TTC549 (cell line): Measurements from ENCODE around the gene CCDC6.
"Not testable (repeated sequence)": the region's sequence is repeated elsewhere in the genome, so short reads cannot be mapped to it uniquely, and the experiment has no call there.

Experiments used
- FAIRE-seq: peaks from 2 replicates; lab custom pipeline; 2012; peaks lifted over from hg19 to GRCh38; lab: Jason Lieb, UNC

Gene CCDC6

DNA sequence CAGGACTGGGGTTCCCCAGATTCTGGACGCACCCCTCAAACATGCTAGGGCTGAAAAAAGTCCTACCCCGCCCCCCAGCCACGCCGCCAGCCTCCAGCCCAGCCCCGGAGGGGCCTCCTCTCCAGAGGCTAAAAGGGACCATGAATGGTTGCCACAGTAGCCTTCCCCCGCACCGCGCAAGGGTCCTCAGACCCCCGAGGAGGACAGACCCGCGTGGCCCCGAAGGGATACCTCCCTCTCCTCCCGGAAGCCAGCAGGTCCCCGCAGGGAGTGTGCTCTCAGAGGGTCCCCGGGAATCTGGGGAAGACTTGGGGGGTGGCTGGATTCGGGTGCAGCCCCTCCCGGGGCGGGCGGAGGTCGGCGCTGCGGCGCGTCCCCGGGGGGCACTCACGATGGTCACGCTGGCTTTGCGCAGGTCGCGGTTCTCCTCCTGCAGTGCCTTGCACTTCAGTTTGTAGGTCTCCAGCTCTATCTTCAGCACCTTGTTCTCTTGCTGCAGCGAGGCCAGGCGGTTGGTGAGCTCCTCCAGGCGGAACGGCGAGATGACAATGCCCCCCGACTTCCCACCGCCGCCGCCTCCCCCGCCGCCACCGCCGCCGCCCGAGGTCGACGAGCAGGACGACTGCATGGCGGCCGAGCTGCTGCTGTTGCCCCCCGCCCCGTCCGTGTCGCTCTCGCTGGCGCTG, 482 bp downstream of the CCDC6 start:
- no peak for FAIRE-seq

DNA sequence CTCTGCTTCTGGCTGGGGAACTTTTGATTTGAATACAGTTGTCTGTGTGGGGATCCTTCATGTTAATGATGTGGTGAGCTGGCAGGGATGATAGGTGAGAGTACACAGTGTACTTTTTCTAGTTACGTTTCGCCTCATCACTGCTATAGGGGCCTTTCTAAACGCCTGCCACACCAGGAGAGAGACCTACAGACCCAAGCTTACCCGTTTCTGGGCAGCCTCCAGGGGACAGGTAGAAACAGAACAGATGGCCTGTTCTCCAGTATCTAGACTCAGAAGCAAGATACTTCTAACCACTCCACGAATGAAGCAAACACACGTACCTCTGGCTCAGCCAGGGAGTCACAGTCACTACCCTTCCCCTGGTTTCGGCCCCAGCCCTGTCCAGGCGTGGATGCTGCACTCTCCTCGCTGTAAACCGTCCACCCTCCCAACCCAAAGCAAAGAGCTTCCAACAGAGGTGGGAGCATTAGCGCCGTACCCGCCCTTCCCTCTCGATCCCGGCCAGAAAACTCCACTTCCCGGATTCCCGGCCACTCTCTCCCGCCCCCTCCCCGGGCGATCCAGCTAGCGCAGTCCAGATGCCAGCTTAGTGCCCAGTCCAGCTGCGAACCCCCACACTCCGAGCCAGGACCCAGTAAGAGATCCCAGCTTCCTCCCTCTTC, 1.2 kb downstream of the CCDC6 start:
- no peak for FAIRE-seq

DNA sequence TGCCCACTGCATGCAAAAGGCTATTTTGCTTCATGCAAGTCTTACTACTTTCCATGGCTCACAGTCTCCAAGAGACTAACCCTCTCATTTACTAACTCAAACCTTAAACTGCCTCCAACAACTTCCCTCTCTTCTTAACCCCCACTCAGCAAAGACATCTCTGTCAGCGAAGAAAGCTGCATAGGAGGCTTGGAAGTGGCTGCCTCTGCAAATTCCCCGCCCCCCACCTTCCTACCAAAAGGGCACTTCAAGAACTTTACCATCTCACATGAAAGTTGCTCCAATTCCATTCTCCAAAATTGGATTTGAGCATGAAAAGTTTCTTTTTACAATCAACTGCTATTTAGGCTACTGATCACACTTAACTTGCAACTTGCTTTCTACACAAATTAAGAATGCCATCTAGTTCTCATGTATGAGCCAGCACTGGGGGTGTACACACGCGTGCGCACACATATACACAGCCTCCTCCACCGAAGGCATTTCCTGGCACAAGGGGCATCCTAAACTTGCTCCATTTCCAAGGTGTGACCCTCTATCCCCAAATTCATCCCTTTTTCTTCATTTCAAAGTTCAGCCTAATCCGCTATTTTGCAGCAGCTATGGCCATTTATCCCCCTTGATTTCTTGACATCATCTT, 1.8 kb downstream of the CCDC6 start:
- FAIRE-seq: no peak

DNA sequence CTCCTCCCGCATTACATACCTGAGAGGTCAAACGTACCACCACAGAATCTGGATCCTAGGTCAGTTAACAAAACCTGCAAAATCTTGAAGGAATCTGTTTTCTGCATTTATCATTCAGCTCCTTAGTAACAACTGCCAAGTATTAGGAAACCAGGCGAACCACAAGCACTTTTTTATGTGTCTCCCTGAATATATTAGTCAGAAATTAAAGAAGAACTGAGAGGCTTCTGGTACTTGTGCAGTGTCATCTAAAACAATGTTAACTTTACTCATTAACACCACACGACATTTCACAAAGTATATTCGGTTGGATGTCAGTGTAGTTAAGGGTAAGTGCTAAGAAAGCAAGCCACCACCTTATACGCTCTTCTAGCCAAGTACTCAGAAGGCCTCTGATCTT, 2.5 kb downstream of the CCDC6 start:
- FAIRE-seq: no peak

DNA sequence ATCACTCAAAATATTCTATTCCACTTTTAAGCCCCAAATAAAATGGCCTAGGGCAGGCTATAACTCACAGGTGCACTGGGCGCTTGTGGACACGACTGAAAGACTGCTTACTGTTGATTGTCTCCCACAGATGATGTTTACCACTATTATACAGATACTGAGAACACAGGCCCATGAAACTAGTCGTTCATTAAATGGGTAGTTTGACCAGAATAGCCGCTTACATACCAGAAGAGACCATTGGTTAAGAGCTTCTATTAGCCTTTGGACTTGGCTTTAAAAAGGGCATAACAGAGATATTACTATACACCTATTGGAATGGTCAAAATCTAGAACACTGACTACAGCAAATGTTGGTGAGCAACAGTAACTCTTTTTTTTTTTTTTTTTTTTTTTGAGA, 4.3 kb downstream of the CCDC6 start:
- no peak for FAIRE-seq

DNA sequence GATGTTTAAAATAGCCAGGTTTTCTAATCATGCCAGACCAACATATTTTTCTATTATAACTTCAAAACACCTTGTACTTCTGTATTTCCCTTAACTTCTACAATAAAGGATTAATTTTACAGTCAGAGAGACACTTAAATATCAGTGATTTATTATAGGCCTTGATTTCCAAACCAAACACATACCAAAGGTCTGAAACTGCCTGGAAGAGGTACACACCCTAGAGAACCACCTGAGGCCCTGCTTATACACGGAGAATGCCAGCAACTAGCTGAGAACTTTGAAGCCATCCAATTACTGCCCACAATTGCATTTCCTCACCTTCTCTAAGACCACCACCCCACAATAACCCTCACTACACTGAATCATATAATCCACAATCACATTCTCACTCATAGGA, 4.9 kb downstream of the CCDC6 start:
- FAIRE-seq: no peak

DNA sequence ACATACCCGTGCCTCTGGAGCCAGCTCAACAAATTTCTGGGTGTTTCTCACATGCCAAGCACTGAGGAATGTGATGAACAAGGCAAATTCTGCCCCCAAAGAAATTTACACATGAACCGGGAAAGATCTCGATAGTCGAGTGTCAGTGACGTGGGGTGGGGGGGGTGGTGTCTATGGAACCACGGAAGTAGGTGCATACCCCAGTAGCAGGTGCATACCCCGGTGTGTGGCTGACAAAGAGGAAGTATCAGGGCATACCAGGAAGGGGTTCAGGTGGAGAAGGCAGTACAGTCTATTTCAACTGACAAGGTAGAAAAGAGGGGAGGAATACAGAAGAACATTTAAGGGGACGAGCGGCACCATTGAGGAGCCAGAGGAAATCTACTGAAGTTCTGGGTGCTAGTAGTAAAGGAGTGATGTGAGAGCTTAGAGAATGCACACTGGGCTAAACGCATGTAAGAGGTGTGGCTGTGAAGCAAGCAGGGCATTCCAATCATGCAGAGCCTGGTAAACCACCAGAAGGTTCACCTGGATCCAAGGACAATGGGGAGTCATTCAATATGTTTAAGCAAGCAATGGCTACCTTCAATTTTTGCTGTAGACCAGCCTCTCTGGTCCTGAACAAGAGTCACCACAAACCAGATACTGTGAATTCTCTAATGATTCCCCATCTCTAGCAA, 6.2 kb downstream of the CCDC6 start:
- no peak for FAIRE-seq

DNA sequence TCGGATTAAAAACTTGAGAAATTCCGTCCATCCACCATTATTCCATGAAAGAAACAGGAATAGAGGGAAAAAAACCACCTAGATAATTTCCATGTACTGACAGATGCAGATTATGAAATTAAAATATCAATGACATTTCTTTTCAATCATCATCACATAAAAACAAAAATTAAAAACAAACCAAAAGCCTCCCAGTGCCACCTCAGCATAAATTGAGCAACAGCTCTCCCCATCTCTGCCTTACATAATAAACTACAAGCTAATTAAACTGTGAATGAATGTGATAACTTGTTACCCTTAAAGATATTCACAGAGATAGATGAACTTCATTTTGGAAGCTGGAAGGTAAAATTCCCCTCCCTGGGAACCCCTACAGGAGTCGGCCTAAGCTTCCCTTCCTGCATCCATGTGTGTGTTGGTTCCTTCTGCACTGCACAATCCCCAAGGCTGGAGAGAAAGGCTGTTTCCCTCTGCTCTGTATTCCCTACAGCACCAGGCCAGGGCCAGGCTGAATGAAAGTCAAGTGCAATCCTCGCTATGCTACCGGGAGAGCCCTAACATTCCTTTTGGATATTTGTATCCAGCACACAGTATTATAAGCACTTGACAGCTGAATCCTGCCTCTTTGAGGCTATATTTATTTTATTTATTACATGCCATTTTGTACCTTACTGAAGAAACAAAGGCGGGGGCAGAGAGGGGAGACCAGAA, 8.1 kb downstream of the CCDC6 start:
- FAIRE-seq: no peak

DNA sequence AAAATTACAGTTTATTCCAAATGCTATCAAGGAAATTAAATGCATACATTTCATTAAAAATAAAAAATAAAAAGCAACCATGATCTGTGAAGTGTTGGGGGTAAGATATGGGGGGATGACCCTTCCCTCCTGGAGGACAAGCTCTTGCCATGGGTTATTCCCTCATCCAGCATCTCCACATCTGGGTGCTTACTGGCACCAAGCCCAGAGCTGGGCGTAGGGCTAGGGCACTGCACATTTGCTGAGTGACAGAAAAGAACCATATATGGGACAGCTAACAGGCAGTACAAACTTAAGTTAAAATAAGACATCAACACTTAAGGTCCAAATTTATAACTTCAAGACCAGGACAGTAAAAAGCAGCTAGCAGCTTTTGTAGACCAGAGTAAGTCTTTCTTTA, 10.2 kb downstream of the CCDC6 start:
- no peak for FAIRE-seq

DNA sequence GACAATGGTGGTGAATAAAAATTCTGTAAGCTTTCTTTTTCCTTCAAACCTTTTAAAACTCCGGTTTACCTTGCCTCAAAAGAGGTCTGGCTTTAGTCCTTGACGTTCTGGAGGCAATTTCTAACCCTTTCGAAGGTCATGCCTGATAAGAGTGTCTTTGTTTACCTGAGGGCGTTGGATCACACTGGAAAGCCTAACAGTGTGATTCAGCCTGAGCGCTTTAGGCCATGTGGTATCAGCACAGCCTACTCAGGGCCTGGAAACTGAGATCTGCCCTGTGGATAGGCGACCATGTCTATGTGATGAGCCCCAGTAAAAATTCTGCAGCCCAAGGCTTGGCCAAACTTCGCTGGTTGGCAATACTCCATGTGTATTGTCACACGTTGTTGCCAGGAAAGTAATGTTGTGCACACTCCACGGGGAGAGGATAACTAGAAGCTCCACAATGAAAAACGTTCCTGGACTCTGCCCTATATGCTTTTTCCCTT, 10.7 kb downstream of the CCDC6 start:
- no peak for FAIRE-seq

DNA sequence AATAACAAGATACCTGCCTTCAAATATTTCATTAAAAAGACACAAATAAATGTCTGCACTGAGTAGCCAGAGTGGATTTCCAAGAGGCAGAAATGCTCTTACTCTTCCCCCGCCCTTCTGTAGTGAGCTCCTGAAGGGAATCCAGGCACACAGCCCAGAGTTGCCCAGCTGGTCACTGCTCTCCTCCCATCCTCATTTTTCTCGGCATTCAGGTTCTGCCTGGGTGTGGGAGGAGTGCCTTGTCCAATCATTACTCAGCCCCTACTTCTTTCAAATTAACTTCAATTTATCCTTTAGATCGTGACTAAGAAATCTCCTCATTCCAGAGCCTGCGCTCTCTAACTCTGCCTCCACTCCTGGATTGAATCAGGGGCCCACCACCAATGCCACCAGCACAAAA, 12.2 kb downstream of the CCDC6 start:
- no peak for FAIRE-seq

DNA sequence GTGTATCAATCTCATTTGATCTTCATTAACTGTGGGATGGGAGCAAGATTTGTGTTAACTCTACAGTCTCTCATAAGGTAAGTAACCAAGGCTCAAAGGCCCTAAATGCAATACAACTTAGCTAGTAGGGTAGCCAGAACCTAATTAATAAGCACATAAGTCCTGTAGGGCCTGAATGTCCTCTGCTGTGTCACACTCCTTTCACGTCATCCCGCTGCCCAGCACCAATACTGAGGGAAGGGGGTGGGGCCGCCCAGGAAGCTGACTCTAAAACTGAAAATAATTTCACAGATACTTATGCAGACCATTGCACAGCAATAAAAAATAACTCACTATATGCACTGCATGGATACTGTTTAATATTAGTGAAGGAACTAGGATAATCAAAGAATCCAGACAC, 13.7 kb downstream of the CCDC6 start:
- no peak for FAIRE-seq

DNA sequence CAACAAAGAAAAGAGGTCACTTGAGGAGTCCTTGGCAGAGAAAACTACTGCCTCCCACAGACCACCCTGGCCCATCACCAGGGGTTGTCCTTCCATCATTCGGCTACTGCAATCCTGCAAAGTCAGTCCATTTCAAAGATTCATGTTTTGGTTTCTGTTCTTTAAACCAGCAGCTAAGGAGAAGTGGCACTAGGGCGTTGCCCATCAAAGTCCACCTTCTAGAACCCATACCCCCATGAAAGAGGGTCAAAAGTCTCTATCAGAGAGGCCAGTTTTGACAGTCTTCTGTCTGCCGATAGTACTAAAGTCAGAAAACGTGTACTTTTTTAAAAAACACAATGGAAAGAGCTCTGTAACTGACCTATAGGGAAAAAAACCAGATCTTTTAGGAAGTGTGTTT, 14.4 kb downstream of the CCDC6 start:
- no peak for FAIRE-seq

DNA sequence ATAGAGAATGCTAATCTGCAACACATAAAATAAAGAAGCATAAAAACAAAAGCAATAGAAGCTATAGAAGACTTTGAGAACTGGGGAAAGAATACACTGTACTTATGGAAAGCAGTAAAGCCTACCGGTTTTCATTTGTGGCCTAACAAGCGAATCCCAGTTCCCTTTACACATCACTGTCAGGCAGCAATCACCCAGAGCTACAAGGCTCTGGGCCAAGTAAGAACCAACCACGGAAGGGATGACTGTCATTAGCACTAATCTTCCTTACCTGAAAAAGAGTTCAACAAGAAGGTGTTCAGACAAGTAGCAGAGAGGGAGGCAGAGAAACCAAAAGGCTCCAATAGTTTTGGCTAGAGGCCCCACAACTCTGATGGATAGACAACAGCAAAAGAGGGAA, 15.0 kb downstream of the CCDC6 start:
- no peak for FAIRE-seq

DNA sequence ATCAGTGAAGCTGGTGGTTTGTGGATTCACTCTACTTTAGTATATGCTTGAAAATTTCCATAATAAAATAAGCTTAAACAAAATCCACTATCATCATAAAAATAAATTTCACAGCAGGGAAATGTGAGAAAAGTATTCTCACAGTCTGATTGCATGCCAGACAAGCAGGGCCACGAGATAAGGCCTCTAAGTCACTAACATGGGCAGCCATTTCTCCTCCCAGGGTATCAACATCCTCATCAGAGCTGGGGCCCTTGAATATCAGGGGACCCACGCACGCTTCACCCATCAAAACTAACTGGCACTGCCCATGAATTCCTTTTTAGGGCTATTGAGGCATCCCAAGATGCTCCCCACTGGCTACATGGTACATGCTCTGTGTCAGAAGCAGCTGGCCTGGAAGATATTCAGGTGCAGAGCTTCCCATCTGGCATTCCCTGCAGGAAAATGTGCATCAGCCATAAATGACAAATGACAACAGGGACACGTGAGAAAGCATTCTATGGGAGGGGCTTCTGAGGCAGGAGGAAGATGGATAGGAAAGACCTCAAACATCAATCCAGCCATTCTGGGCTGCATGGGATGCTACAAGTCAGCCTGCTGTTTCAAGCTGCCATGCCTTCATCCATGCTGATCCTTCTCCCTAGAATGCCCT, 17.4 kb downstream of the CCDC6 start:
- FAIRE-seq: no peak

DNA sequence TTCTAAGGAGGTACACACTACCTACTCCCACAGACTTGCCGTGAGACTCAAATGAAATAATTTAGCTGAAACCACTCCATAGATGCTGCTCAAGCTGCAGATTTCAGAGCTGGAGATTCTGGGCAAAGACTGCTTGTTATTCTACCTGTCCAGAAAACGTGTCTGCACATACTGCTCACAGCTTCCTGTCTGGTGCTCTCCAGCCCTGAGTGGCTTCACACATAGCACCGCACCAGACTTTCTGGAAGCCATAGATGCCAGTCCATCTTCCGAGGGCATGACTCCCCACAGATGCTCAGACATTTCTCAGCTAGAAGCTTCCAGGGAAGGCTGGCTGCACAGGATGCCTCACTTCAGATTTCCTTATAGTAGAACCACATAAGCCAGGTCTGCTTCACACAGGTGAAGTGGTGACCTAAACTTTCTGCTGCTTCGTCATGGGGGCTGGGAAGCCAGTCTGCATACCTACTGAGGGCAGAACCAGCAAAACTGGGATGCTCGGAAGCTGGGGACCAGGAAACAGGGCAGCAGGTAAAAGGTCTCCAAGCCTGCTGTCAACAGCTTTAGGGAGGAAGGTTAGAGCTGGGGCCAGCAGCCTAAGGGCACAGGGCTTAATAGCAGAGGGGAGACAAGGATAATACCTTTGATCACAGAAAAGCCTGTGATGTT, 18.2 kb downstream of the CCDC6 start:
- no peak for FAIRE-seq

DNA sequence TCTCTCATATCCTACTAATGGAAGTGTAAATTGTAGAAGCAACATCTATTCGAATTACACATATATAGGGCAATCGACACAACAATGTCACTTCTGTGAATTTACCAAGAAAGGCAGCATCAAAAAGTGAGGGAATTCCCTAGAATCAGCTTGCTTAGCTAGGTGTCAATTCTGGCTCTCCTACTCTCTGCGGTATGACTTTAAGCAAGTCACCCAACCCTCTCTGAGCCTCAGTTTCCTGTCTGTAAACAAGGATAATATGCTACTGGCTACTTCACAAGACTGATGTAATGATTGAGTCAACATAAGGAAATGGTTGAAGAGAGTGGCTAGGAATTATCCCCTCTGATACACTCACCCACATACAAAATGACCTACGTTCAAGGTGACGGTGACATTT, 19.4 kb downstream of the CCDC6 start:
- no peak for FAIRE-seq

DNA sequence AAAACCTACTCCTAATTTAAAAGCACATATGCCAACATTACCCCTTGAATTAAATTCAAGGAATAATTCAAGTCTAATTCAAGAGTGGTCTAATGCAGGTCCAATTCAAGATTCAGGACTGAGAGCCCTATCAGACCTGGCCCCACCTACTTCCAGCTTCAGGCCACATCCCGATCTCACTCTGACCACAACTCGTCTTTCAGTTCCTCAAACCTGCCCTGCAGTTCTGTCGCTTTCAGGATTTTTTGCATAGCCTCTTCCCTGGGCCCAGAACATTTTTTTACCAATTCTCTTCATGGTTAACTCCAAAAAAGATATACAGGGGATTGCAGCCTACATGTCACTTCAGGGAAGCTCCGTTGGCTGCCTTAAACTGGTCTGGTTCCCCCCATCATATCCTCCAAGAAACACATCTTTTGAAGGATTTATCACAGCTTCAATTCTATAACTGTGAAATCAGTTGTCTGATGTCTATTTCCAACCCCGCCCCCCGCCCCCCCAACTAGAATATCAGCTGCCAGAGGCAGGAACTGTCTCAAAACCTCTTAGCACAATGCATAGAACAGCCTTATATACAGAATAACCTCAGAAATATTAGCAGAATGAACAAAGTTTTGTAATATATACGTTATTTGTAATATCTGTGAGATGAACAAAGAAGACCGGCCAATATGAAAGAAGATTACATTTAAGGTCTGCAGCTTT, 20.8 kb downstream of the CCDC6 start:
- no peak for FAIRE-seq

DNA sequence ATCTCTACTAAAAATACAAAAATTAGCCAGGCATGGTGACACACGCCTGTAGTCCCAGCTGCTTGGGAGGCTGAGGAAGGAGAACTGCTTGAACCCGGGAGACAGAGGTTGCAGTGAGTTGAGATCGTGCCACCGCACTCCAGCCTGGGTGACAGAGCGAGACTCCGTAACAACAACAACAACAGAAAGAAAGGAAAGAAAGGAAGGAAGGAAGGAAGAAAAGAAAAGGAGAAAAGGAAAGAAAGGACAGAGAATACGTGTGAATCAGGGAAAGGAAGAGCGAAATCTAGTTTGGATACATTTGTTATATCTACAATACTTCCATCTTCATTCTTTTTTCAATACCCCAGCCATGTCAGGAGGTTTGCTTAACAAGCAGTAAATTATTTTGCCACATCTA, 21.5 kb downstream of the CCDC6 start:
- FAIRE-seq: not testable (repeated sequence)

DNA sequence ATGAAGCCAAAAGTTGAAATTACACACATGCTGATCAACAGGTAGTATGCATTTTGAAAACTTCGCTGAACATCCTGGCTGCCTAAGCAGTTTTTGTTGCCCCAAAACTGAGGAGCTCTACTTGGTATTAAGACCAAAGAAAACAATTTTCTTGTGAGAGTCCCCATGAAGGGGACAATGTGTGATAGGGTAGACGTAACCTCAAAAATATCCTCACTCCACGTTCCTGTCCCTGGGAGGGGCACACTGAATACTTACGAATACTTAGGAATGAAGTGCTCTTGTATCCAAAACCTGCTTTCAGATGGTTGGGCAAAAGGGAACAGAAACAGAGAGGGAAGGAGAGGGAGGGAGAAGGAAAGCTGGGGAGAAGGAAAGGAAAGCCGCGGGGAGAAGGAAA, 24.7 kb downstream of the CCDC6 start:
- no peak for FAIRE-seq
